ENCODE data around the gene SAMD11. TPM values are rescaled to one million over a fixed set of nuclear protein-coding genes. Genes with fewer than 3 reads are reported as not detected.

SAMD11 gene
- total and polyA plus RNA-seq, 2 donors (not counting 1 experiment from before 2014, with no cell fraction given) = not detected

DNA sequence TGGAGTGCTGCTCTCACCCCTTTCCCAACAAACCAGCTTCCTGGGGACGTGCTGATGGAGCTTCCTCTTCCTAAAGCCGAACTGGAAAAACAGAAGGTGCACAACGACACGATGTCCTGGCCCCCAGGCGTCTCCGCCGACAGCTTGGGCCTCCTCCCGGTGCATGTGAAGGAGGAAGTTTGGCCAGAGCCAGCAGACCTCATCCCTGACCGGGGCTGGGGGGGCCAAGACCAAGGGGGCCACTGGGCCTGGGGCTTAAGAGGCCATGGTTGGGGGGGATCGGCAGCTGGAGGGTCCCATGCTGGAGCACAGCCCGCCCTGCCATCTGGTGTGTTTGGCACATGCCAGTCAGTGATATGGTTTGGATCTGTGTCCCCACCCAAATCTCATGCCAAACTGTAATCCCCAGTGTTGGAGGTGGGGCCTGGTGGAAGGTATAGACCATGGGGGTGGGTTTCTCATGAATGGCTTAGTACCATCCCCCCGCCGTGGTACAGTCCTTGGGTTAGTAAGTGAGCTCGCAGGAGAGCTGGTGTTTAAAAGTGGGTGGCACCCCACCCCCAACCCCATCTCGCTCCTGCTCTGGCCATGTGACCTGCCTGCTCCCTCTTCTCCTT is 69.8 kb downstream of the SAMD11 start:
- no peaks in the 10 kb centered on the region for H3K36me3 ChIP-seq (replicated peaks in 1 of 2; ENCODE audit: control extremely low read depth in 1 of 2, control insufficient read depth in 1 of 2, extremely low read depth in 1 of 2, insufficient read depth in 2 of 2, low read length in 1 of 2)
- no peak overlapping the region for H3K4me2 ChIP-seq (replicated peaks; ENCODE audit: low read depth, low read length, poor library complexity, severe bottlenecking)
- CTCF ChIA-PET = interaction anchor here (2.4 kb wide), 1 partner anchor 9 kb away, joined by 9 read pairs; no protein-coding TSS in a partner anchor
- H2AFZ ChIP-seq (ENCODE audit: insufficient read depth, low read depth, low read length, poor library complexity, severe bottlenecking) = no peak overlapping the region
- H3K9ac ChIP-seq (ENCODE audit: low read length) = no peak overlapping the region
- no peak overlapping the region for H3K4me3 ChIP-seq (ENCODE audit: control extremely low read depth in 1 of 5, extremely low read depth in 1 of 5, insufficient read depth in 1 of 5, low read depth in 2 of 5, low read length in 4 of 5)
- intact Hi-C loops (cut with micrococcal nuclease) = no loop called here
- peaks cover 0 to 47% (median 14%) of the 10 kb centered on the region in 4 experiments for H3K27me3 ChIP-seq (replicated peaks in 1 of 4; ENCODE audit: control extremely low read depth in 1 of 4, control insufficient read depth in 3 of 4, insufficient read depth in 4 of 4, low read length in 3 of 4)
- H3K27ac ChIP-seq (ENCODE audit: low read length in 2 of 2) = no peak overlapping the region
- POLR2A ChIA-PET = no interaction called here
- H3K79me2 ChIP-seq (ENCODE audit: control insufficient read depth, insufficient read depth, low read length) = no peaks in the 10 kb centered on the region
- peaks cover 39% of the 10 kb centered on the region for H3K27me3 Mint-ChIP-seq
- no peak overlapping the region for H3K4me3 Mint-ChIP-seq
- no peaks in the 10 kb centered on the region for H3K9me3 Mint-ChIP-seq (ENCODE audit: insufficient read depth)
- ATAC-seq (ENCODE audit: low read depth) = no peak
- 64% methylated on average over 9 of the region's 15 CpGs for WGBS (ENCODE audit: insufficient coverage)
- H3K27ac Mint-ChIP-seq = no peak overlapping the region
- TF ChIP-seq CTCF (IDR thresholded peaks at IDR 0.05) (no peak), EZH2 (IDR thresholded peaks at IDR 0.05; ENCODE audit: borderline replicate concordance, insufficient read depth, low read depth, low read length, poor library complexity, severe bottlenecking) (no peak)
- DNase-seq = no peak
- H3K4me1 Mint-ChIP-seq = peaks cover 4% of the 10 kb centered on the region
- peaks cover 7 to 12% of the 10 kb centered on the region in 2 donors for H3K4me1 ChIP-seq (ENCODE audit: control insufficient read depth in 2 of 2, insufficient read depth in 2 of 2, low read length in 2 of 2)
- H3K9me3 ChIP-seq (ENCODE audit: control extremely low read depth in 1 of 3, control insufficient read depth in 2 of 3, insufficient read depth in 1 of 3, low read length in 2 of 3) = peaks cover 0 to 26% (median 3%) of the 10 kb centered on the region in 3 donors
- no peaks in the 10 kb centered on the region for H4K20me1 ChIP-seq (ENCODE audit: control insufficient read depth, insufficient read depth, low read length, poor library complexity, severe bottlenecking)

Small RNAs within 50 kb of the gene (small RNA-seq; reads per million reads assigned to genes)
- gene AL645608.4 (ENCODE audit: insufficient read length, low read depth, low replicate concordance) = not detected

Other genes starting within 250 kb of the SAMD11 start
- gene OR4F16, start 237.3 kb upstream of the SAMD11 start, total RNA-seq = not detected in 2 replicates
- not detected in 2 replicates for gene OR4F16, start 237.3 kb upstream of the SAMD11 start, polyA plus RNA-seq
- 64.1 and 69.2 TPM in 2 replicates for gene NOC2L, start 35.3 kb downstream of the SAMD11 start, total RNA-seq
- gene NOC2L, start 35.3 kb downstream of the SAMD11 start, polyA plus RNA-seq = 48.0 and 63.3 TPM in 2 replicates
- 21.6 and 30.1 TPM in 2 replicates for gene KLHL17, start 36.7 kb downstream of the SAMD11 start, total RNA-seq
- gene KLHL17, start 36.7 kb downstream of the SAMD11 start, polyA plus RNA-seq = 57.1 and 57.5 TPM in 2 replicates
- 0.63 and 1.1 TPM in 2 replicates for gene PLEKHN1, start 42.6 kb downstream of the SAMD11 start, total RNA-seq
- gene PLEKHN1, start 42.6 kb downstream of the SAMD11 start, polyA plus RNA-seq = 0.36 and 0.37 TPM in 2 replicates
- not detected in 2 replicates for gene PERM1, start 58.2 kb downstream of the SAMD11 start, total RNA-seq
- not detected in 2 replicates for gene PERM1, start 58.2 kb downstream of the SAMD11 start, polyA plus RNA-seq
- 3.2 and 4.3 TPM in 2 replicates for gene HES4, start 76.2 kb downstream of the SAMD11 start, total RNA-seq
- 4.5 and 18.1 TPM in 2 replicates for gene HES4, start 76.2 kb downstream of the SAMD11 start, polyA plus RNA-seq
- gene ISG15, start 89.6 kb downstream of the SAMD11 start, total RNA-seq = 25.2 and 28.3 TPM in 2 replicates
- gene ISG15, start 89.6 kb downstream of the SAMD11 start, polyA plus RNA-seq = 71.2 and 91.4 TPM in 2 replicates
- 31.3 and 32.3 TPM in 2 replicates for gene AGRN, start 96.2 kb downstream of the SAMD11 start, total RNA-seq
- gene AGRN, start 96.2 kb downstream of the SAMD11 start, polyA plus RNA-seq = 7.0 and 7.3 TPM in 2 replicates
- not detected in 2 replicates for gene RNF223, start 150.4 kb downstream of the SAMD11 start, total RNA-seq
- not detected in 2 replicates for gene RNF223, start 150.4 kb downstream of the SAMD11 start, polyA plus RNA-seq
- 23.0 and 25.3 TPM in 2 replicates for gene C1orf159, start 192.2 kb downstream of the SAMD11 start, total RNA-seq
- gene C1orf159, start 192.2 kb downstream of the SAMD11 start, polyA plus RNA-seq = 25.6 and 29.6 TPM in 2 replicates
- 0.37 and 0.61 TPM in 2 replicates for gene TTLL10, start 250.0 kb downstream of the SAMD11 start, total RNA-seq
- 0.37 and 0.45 TPM in 2 replicates for gene TTLL10, start 250.0 kb downstream of the SAMD11 start, polyA plus RNA-seq